ENCODE data around the gene C9orf50.
A peak's percentile ranks its signal among the peaks of the same experiment; 100 is the strongest.

Gene C9orf50

GRCh38 chr9:129640086-129640870 is 19.4 kb upstream of the C9orf50 start (continued):
- peak; percentile 77 for TF ChIP-seq YY1 (tag by site-specific recombination; IDR thresholded peaks at IDR 0.05)
- TF ChIP-seq ZNF624 (tag by site-specific recombination; IDR thresholded peaks at IDR 0.05): no peak
- TF ChIP-seq BCL6B (tag by site-specific recombination; IDR thresholded peaks at IDR 0.05): no peak
- peak; percentile 100 for TF ChIP-seq ZNF660 (tag by site-specific recombination; IDR thresholded peaks at IDR 0.05)
- no peak for TF ChIP-seq ZNF174 (tag by site-specific recombination; IDR thresholded peaks at IDR 0.05)
- TF ChIP-seq ZFP3 (tag by site-specific recombination; IDR thresholded peaks at IDR 0.05; ENCODE audit: low read depth): no peak
- no peak for TF ChIP-seq ZNF677 (tag by site-specific recombination; IDR thresholded peaks at IDR 0.05)
- no peak for TF ChIP-seq ZNF426 (tag by site-specific recombination; IDR thresholded peaks at IDR 0.05)
- no peak for TF ChIP-seq ZBTB21 (tag by site-specific recombination; IDR thresholded peaks at IDR 0.05)
- TF ChIP-seq ZNF133 (tag by site-specific recombination; IDR thresholded peaks at IDR 0.05): no peak
- TF ChIP-seq ZNF555 (tag by site-specific recombination; conservative IDR thresholded peaks at IDR 0.05): no peak
- TF ChIP-seq ZNF785 (tag by site-specific recombination; IDR thresholded peaks at IDR 0.05): no peak
- no peak for TF ChIP-seq ZNF48 (tag by site-specific recombination; IDR thresholded peaks at IDR 0.05)
- peak; percentile 86 for TF ChIP-seq ZNF366 (tag by site-specific recombination; conservative IDR thresholded peaks at IDR 0.05)
- no peak for TF ChIP-seq REST (tag by site-specific recombination; IDR thresholded peaks at IDR 0.05)
- peak; percentile 40; the same call in 1 of the 2 replicates for TF ChIP-seq ZNF843 (tag by site-specific recombination; IDR thresholded peaks at IDR 0.05)
- TF ChIP-seq ZBTB11 (tag by site-specific recombination; conservative IDR thresholded peaks at IDR 0.05; ENCODE audit: low read depth): 0 out of 2 replicates have a peak, but pooled peaks have one; percentile 11
- TF ChIP-seq ZNF112 (tag by site-specific recombination; IDR thresholded peaks at IDR 0.05): no peak
- TF ChIP-seq ZNF391 (tag by site-specific recombination; IDR thresholded peaks at IDR 0.05; ENCODE audit: borderline replicate concordance, low read depth): peak; percentile 61; the same call in 1 of the 2 replicates
- no peak for TF ChIP-seq ZFP41 (tag by site-specific recombination; IDR thresholded peaks at IDR 0.05; ENCODE audit: borderline replicate concordance)
- no peak for TF ChIP-seq ZNF19 (tag by site-specific recombination; IDR thresholded peaks at IDR 0.05; ENCODE audit: low read depth)
- no peak for TF ChIP-seq RBAK (tag by site-specific recombination; IDR thresholded peaks at IDR 0.05)
- TF ChIP-seq WT1 (tag by site-specific recombination; IDR thresholded peaks at IDR 0.05): peak; percentile 87
- no peak; the same call in 1 of the 2 replicates for TF ChIP-seq ZBTB7A (tag by site-specific recombination; IDR thresholded peaks at IDR 0.05; ENCODE audit: low read depth)
- TF ChIP-seq ZBTB1 (tag by site-specific recombination; IDR thresholded peaks at IDR 0.05): no peak
- no peak for TF ChIP-seq ZNF704 (tag by site-specific recombination; IDR thresholded peaks at IDR 0.05)
- peak; percentile 92 for TF ChIP-seq IKZF3 (tag by site-specific recombination; IDR thresholded peaks at IDR 0.05)
- TF ChIP-seq ZSCAN4 (tag by site-specific recombination; IDR thresholded peaks at IDR 0.05): no peak
- TF ChIP-seq ZNF544 (tag by site-specific recombination; IDR thresholded peaks at IDR 0.05): no peak
- TF ChIP-seq KLF7 (tag by site-specific recombination; IDR thresholded peaks at IDR 0.05; ENCODE audit: borderline replicate concordance): no peak; the same call in 1 of the 2 replicates
